ENCODE results near the gene ALKBH5. TPM values are rescaled to one million over a fixed set of nuclear protein-coding genes. Genes with fewer than 3 reads are reported as not detected.

ALKBH5 gene
- total RNA-seq, 2 experiments from 2014 or later, result 133 to 134 TPM

DNA sequence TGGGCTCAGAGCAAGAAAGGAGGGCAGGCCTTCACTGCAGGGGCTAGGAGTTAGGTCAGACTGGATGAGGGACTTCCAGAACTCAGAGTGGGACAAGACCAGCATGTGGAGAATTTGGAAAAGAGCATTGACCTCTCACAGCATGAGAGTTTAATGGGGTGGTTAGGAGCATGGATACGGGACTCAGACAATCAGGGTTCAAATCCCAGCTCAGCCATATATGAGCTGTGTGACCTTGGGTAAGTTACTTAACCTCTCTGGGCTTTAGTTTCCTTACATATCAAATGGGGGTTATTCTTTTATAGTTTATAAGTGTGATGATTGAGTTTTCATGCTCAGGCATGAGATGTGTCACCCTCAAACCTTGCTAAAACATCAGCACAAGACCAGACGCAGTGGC, 37.4 kb upstream of the ALKBH5 start:
- no peak overlapping the region for H3K27ac Mint-ChIP-seq
- H3K27me3 Mint-ChIP-seq, result peaks cover 2% of the 10 kb centered on the region
- H3K36me3 Mint-ChIP-seq, result no peaks in the 10 kb centered on the region
- no peaks in the 10 kb centered on the region for H3K9me3 Mint-ChIP-seq
- POLR2A ChIA-PET, result interaction anchor here (1.9 kb wide), 1 partner anchor 12 kb away, joined by 6 read pairs; no protein-coding TSS in a partner anchor
- no peaks in the 10 kb centered on the region for H3K4me1 Mint-ChIP-seq
- DNase-seq (no peak), ATAC-seq (ENCODE audit: low read depth) (no peak)
- no peak overlapping the region for H3K4me3 Mint-ChIP-seq

DNA sequence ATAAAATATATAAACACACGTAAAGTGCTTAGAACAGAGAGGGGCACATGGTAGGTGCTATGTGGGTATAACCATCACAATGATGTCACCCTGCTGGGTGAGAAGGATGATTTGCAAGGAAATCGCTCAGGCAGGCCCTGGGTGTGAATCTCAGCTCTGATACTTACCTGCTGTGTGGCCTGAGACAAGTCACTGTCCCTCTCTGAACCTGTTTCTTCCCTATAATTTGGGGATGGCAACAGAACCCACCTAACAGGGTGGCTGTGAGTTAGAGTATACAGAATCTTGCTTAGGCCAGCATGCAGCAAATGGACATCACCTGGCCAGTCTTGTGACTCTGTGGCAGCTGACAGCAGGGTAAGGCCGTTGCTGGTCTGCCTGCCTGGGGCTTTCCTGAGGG, 36.6 kb upstream of the ALKBH5 start:
- DNase-seq, result no peak
- Mint-ChIP-seq H3K4me1 (no peaks in the 10 kb centered on the region), H3K27me3 (peaks cover 2% of the 10 kb centered on the region), H3K9me3 (no peaks in the 10 kb centered on the region), H3K36me3 (no peaks in the 10 kb centered on the region), H3K4me3 (no peak overlapping the region), H3K27ac (no peak overlapping the region)
- POLR2A ChIA-PET, result interaction anchor here (1.9 kb wide), 1 partner anchor 11 kb away, joined by 6 read pairs; no protein-coding TSS in a partner anchor
- ATAC-seq (ENCODE audit: low read depth), result no peak

DNA sequence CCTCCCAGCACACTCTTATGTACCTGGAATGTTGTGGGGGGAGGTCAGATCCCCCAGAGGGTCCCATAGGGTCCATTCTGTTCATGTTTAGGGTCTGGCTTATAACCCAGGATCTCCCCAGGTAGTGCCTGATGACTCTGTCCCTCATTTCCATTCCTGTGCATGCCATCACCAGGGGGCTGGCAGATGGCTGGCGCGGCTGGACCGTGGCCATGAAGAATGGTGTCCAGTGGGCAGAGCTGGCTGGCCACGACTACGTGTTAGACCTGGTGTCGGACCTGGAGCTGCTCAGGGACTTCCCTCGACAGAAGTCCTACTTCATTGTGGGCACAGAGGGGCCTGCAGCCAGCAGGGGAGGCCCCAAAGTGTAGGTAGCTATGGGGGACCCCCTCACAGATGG, 35.0 kb upstream of the ALKBH5 start:
- Mint-ChIP-seq H3K4me1 (peaks cover 3% of the 10 kb centered on the region), H3K36me3 (no peaks in the 10 kb centered on the region), H3K4me3 (no peak overlapping the region), H3K27ac (no peak overlapping the region), H3K27me3 (peaks cover 2% of the 10 kb centered on the region), H3K9me3 (no peaks in the 10 kb centered on the region)
- POLR2A ChIA-PET, result no interaction called here
- ATAC-seq (ENCODE audit: low read depth) (no peak), DNase-seq (no peak)

- Mint-ChIP-seq H3K27ac (no peak overlapping the region), H3K36me3 (no peaks in the 10 kb centered on the region), H3K4me1 (peaks cover 9% of the 10 kb centered on the region), H3K4me3 (no peak overlapping the region), H3K9me3 (no peaks in the 10 kb centered on the region), H3K27me3 (no peaks in the 10 kb centered on the region)
- POLR2A ChIA-PET, result no interaction called here
- no peak for DNase-seq
- no peak for ATAC-seq (ENCODE audit: low read depth)
These were observed 32.3 kb upstream of the ALKBH5 start for GRCh38 chr17:18151290-18151689.

DNA sequence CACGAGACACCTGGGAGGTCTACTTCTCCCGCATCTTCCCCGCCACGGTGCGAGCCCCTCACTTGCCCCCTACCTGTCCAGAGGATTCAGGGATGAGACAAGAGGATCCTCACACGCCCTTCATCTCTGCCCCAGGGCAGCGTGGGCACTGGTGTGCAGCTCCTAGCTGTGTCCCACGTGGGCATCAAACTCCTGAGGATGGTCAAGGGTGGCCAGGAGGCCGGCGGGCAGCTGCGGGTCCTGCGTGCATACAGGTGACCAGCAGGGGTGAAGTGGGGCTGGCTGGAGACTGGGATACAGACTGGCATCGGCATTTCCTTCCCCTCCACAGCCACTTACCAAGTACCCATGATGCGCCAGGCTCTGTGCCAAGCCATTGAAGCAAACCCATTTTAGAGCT, 28.4 kb upstream of the ALKBH5 start:
- Mint-ChIP-seq H3K4me3 (no peak overlapping the region), H3K9me3 (no peaks in the 10 kb centered on the region), H3K4me1 (peaks cover 18% of the 10 kb centered on the region), H3K27me3 (no peaks in the 10 kb centered on the region), H3K27ac (no peak overlapping the region), H3K36me3 (peaks cover 1% of the 10 kb centered on the region)
- ATAC-seq (ENCODE audit: low read depth), result no peak
- POLR2A ChIA-PET, result no interaction called here
- no peak for DNase-seq

GRCh38 chr17:18156171-18156975, 27.3 kb upstream of the ALKBH5 start:
- no peaks in the 10 kb centered on the region for H3K27me3 Mint-ChIP-seq
- ATAC-seq (ENCODE audit: low read depth) (no peak), DNase-seq (no peak)
- no peak overlapping the region for H3K4me3 Mint-ChIP-seq
- H3K27ac Mint-ChIP-seq, result peak overlapping the region; percentile 14
- H3K9me3 Mint-ChIP-seq, result no peaks in the 10 kb centered on the region
- H3K36me3 Mint-ChIP-seq, result peaks cover 1% of the 10 kb centered on the region
- peaks cover 18% of the 10 kb centered on the region for H3K4me1 Mint-ChIP-seq
- POLR2A ChIA-PET, result no interaction called here

DNA sequence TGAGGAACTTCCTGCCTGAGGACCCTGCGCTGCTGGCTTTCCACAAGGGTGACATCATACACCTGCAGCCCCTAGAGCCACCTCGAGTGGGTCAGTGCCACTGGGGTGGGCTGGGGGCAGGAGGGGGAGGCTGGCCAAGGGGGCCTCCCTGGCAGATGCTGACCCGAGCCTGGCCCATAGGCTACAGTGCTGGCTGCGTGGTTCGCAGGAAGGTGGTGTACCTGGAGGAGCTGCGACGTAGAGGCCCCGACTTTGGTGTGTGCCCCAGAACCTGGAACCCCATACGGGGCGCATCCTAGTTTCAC, 26.7 kb upstream of the ALKBH5 start:
- ATAC-seq (ENCODE audit: low read depth) (no peak), DNase-seq (no peak)
- no peak overlapping the region for H3K4me3 Mint-ChIP-seq
- no peaks in the 10 kb centered on the region for H3K9me3 Mint-ChIP-seq
- peaks cover 18% of the 10 kb centered on the region for H3K4me1 Mint-ChIP-seq
- H3K36me3 Mint-ChIP-seq, result peaks cover 1% of the 10 kb centered on the region
- POLR2A ChIA-PET, result no interaction called here
- no peak overlapping the region for H3K27ac Mint-ChIP-seq
- H3K27me3 Mint-ChIP-seq, result no peaks in the 10 kb centered on the region

GRCh38 chr17:18157354-18157985, 26.2 kb upstream of the ALKBH5 start:
- H3K9me3 Mint-ChIP-seq, result no peaks in the 10 kb centered on the region
- no peaks in the 10 kb centered on the region for H3K27me3 Mint-ChIP-seq
- H3K4me3 Mint-ChIP-seq, result peak overlapping the region; percentile 84
- DNase-seq, result no peak
- peaks cover 18% of the 10 kb centered on the region for H3K4me1 Mint-ChIP-seq
- ATAC-seq (ENCODE audit: low read depth), result no peak
- H3K27ac Mint-ChIP-seq, result peak overlapping the region; percentile 93
- POLR2A ChIA-PET, result interaction anchor here (1.0 to 1.8 kb wide), 3 partner anchors 10 to 26 kb away, joined by 3 to 14 read pairs (median 6); partner anchors contain the start of gene ALKBH5
- peaks cover 1% of the 10 kb centered on the region for H3K36me3 Mint-ChIP-seq

DNA sequence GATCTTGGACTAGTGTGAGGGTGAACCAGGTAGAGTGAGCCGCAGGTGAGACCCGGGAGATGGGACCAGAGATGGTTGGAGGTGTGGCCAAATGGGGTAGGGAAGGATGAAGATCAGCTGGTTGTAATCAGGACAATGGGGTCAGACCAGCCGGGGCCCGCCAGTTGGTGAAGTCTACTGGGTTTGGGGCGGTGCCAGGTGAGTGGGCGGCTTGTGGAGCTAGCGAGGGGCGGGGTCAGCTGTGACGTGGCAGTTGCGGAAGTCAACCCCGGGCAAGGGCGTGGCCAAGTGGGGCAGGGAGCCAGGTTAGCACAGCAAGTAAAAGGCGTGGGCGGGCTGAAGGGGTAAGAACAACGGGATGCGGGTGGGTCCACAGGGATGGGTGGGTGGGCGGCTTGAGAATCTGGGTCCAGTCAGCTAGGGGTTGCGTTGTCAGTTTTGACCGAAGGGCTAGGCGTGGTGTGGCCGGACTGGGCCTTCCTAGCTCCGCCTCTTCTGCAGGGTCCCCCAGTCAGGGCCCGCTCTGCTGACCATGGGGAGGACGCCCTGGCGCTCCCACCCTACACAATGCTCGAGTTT, 25.5 kb upstream of the ALKBH5 start:
- peak overlapping the region; percentile 84 for H3K4me3 Mint-ChIP-seq
- POLR2A ChIA-PET, result interaction anchor here (1.0 to 1.8 kb wide), 3 partner anchors 11 to 25 kb away, joined by 3 to 14 read pairs (median 6); partner anchors contain the start of gene ALKBH5
- H3K27me3 Mint-ChIP-seq, result no peaks in the 10 kb centered on the region
- peaks cover 1% of the 10 kb centered on the region for H3K36me3 Mint-ChIP-seq
- H3K9me3 Mint-ChIP-seq, result no peaks in the 10 kb centered on the region
- H3K27ac Mint-ChIP-seq, result peak overlapping the region; percentile 93
- DNase-seq, result peak; percentile 95
- H3K4me1 Mint-ChIP-seq, result peaks cover 18% of the 10 kb centered on the region
- peak; percentile 77 for ATAC-seq (ENCODE audit: low read depth)

- Mint-ChIP-seq H3K9me3 (no peaks in the 10 kb centered on the region), H3K4me1 (peaks cover 12% of the 10 kb centered on the region), H3K27me3 (no peaks in the 10 kb centered on the region), H3K36me3 (peaks cover 1% of the 10 kb centered on the region), H3K4me3 (no peak overlapping the region), H3K27ac (peak overlapping the region; percentile 79)
- ATAC-seq (ENCODE audit: low read depth) (no peak), DNase-seq (no peak)
- POLR2A ChIA-PET, result interaction anchor here (1.8 kb wide), 1 partner anchor 24 kb away, joined by 14 read pairs; the partner anchor contains the start of gene ALKBH5
These were observed 24.0 kb upstream of the ALKBH5 start for GRCh38 chr17:18159551-18160120.

- H3K9me3 Mint-ChIP-seq, result no peaks in the 10 kb centered on the region
- POLR2A ChIA-PET, result interaction anchor here (0.5 to 2.0 kb wide), 2 partner anchors 22 to 148 kb away, joined by 5 to 11 read pairs; no protein-coding TSS in a partner anchor
- DNase-seq (no peak), ATAC-seq (ENCODE audit: low read depth) (no peak)
- H3K4me1 Mint-ChIP-seq, result peaks cover 12% of the 10 kb centered on the region
- peaks cover 1% of the 10 kb centered on the region for H3K36me3 Mint-ChIP-seq
- peak overlapping the region; percentile 31 for H3K27ac Mint-ChIP-seq
- H3K4me3 Mint-ChIP-seq, result no peak overlapping the region
- H3K27me3 Mint-ChIP-seq, result no peaks in the 10 kb centered on the region
These were observed 23.3 kb upstream of the ALKBH5 start for GRCh38 chr17:18160128-18160856.

DNA sequence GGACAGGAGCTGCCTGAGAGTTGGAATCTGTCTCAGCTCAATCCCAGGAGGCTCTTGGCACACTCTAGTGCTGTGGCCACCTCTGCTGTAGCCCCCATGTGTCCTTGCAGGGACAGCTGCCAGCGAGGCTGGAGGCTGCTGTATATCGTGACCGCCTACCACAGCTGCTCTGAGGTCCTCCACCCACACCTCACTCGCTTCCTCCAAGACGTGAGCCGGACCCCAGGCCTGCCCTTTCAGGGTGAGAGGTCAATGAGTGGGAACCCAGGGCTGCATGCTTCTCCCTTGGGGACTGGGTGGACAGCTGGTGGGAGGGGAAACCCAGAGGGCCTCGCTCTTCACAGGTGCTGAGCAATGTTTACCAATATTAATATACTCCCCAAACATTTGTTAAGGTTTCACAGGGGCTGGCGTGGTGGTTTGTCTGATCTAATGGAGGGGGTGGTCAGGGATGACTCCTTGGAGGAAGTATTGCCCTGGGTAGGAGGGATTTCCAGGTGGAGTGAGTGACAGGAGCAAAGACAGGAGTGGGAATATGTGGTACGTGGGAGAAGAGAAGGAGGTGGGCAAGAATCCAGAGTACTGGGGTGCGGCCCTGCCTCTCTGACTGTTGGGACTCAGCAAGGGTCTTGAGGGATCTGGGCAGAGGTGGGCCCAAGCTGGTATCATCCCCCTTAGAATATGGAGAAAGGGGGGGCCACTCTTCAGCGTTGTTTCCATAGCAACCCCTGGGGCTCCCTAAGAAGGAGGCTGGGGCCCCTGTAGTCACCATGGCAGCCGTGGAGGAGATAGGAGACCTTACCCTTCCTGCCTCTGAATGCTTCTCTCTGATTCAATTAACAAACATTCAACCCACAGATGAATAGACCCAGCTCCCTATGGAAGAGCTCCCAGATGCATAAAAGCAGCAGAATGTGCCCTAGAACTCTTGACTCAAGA, 22.2 kb upstream of the ALKBH5 start:
- H3K36me3 Mint-ChIP-seq, result peaks cover 1% of the 10 kb centered on the region
- no peak for ATAC-seq (ENCODE audit: low read depth)
- H3K4me1 Mint-ChIP-seq, result peaks cover 7% of the 10 kb centered on the region
- H3K4me3 Mint-ChIP-seq, result no peak overlapping the region
- H3K9me3 Mint-ChIP-seq, result no peaks in the 10 kb centered on the region
- POLR2A ChIA-PET, result interaction anchor here (0.6 to 2.0 kb wide), 2 partner anchors 21 to 71 kb away, joined by 5 read pairs; no protein-coding TSS in a partner anchor
- peak overlapping the region; percentile 24 for H3K27ac Mint-ChIP-seq
- no peak for DNase-seq
- no peaks in the 10 kb centered on the region for H3K27me3 Mint-ChIP-seq

Data from activated naive CD8-positive, alpha-beta T cell treated with anti-CD3 and anti-CD28 coated beads, Interleukin-2, amount 10 ng/mL, durations not matched to agents 7 days and 5 days (primary cell).